GM12878 (cell line): ENCODE results near the gene SP4. TPM values are rescaled to one million over a fixed set of nuclear protein-coding genes. Genes with fewer than 3 reads are reported as not detected.

Experiments used
- CHD1 ChIP-seq: IDR thresholded peaks from 2 replicates; pipeline ENCODE4 v1.6.1; 2012; ENCODE audit warnings: low read depth, low read length, improper control_type of control experiment
- EED ChIP-seq: sonication (generic); IDR thresholded peaks from 2 replicates; pipeline ENCODE4 v1.6.1; 2016; ENCODE audit warnings: antibody characterized with exemption, low read depth
- MAX ChIP-seq: IDR thresholded peaks from 2 replicates; pipeline ENCODE4 v1.6.1; 2012; ENCODE audit warnings: low read depth, low read length, improper control_type of control experiment
- PKNOX1 ChIP-seq: fragments of 450-650 bp; IDR thresholded peaks from 2 replicates; pipeline ENCODE4 v1.6.1; 2016; ENCODE audit warnings: mild to moderate bottlenecking
- RELB ChIP-seq: fragments of 450-650 bp; IDR thresholded peaks from 2 replicates; pipeline ENCODE4 v1.6.1; 2017; ENCODE audit warnings: low read depth, mild to moderate bottlenecking, moderate library complexity
- ZBTB40 ChIP-seq: fragments of 450-650 bp; IDR thresholded peaks from 2 replicates; pipeline ENCODE4 v1.6.1; 2016; ENCODE audit warnings: mild to moderate bottlenecking, moderate library complexity, borderline replicate concordance
- polyA plus RNA-seq, 11 experiments: library from polyadenylated mRNA; depleted of rRNA in 4 of 11; unstranded in 6 of 11; stranded (reverse) in 5 of 11; fragments of >200 nt; fragmentation: Nextera tagmentation in 4 of 11; fragmentation: Illumina TruSeq in 1 of 11; extraction: Ambion mirVana in 4 of 11; extraction: Trizol in 1 of 11; gene quantifications; 1 replicate in 1 of 11; 2 replicates in 10 of 11; pipeline versions ENCODE4 v1.2.1 to v1.2.3, GENCODE V29; 2011 to 2016; ENCODE audit warnings: inconsistent platforms in 2 of 11, missing spikeins in 2 of 11, low read depth in 1 of 11
- total RNA-seq, 4 experiments: library from RNA; depleted of rRNA in 3 of 4; stranded (reverse); fragments of >200 nt in 3 of 4; fragmentation: Illumina TruSeq in 1 of 4; extraction: Trizol in 1 of 4; gene quantifications; 2 replicates each; pipeline versions ENCODE4 v1.2.1 to v1.2.3, GENCODE V29; 2013 to 2021

SP4 gene
- total and polyA plus RNA-seq, 10 of the 15 experiments (the other 5 are each of a cell fraction or from before 2014, with no cell fraction given): 6.2 to 32.4 (median 16.1) TPM

GRCh38 chr7:21500117-21500832 lies 72.4 kb downstream of the SP4 start (continued):
- no peak for TF ChIP-seq PKNOX1
- no peak for TF ChIP-seq RELB
- no peak for TF ChIP-seq CHD1
- no peak for TF ChIP-seq MAX
- TF ChIP-seq ZBTB40: no peak
- TF ChIP-seq EED: no peak
